Muscle layer of colon (tissue), 2 donors: ENCODE results near the gene NUP210.

Experiments
- H3K27ac ChIP-seq: one replicate; pipeline ENCODE4 v1.7.0; 2013; ENCODE audit warnings: low read depth, mild to moderate bottlenecking, low read length, moderate library complexity
- H3K27me3 ChIP-seq, 2 donors: one replicate each; pipeline ENCODE4 v1.7.0; 2013; ENCODE audit warnings: low read length in 2 of 2, mild to moderate bottlenecking in 2 of 2; ENCODE audit not compliant: insufficient read depth in 2 of 2, control insufficient read depth in 1 of 2
- H3K36me3 ChIP-seq: one replicate; pipeline ENCODE4 v1.7.0; 2013; ENCODE audit warnings: mild to moderate bottlenecking, low read length; ENCODE audit not compliant: insufficient read depth
- H3K4me1 ChIP-seq: one replicate; pipeline ENCODE4 v1.7.0; 2013; ENCODE audit warnings: mild to moderate bottlenecking, low read length; ENCODE audit not compliant: insufficient read depth
- H3K4me3 ChIP-seq, 2 donors: one replicate each; pipeline ENCODE4 v1.7.0; 2013; ENCODE audit warnings: low read length in 2 of 2, low read depth in 1 of 2, mild to moderate bottlenecking in 1 of 2, moderate library complexity in 1 of 2
- H3K9ac ChIP-seq: one replicate; pipeline ENCODE4 v1.7.0; 2013; ENCODE audit warnings: low read length
- H3K9me3 ChIP-seq: one replicate; pipeline ENCODE4 v1.7.0; 2013; ENCODE audit warnings: mild to moderate bottlenecking, low read length
- donor health status: abdominal sarcoma.
- donor health status: Adenocarcinoma of cecum.

NUP210 gene

DNA sequence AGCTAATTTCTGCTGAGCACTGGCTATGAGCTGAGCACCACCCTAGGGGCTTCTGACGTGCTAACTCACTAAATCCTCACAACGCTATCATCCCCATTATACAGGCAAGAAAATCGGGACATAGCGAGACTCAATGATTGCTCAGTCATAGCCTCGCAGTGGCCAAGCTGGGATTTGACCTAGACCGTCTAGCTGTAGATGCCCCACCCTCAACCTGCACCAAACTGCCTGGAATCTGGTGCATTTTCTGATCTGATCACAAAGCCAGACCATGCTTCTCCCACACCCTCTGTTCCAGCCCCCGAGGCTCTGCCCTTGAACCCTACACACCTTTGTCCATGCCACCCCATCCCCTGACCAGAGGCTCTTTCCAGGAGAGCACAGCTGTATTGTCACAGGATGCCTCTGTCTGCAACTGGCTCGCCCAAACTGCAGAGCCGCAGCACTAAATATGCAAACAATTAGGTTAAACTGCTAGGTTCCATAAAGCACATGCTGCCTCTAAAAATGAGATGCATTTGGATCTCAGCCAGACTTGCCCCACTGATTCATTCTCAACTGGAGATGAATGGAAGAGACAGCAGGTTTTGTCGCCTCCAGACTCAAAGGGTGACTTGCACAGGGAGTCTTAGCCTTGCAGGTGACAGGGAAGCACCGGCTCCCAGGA is 95.2 kb downstream of the NUP210 start:
- no peak overlapping the region for H3K9ac ChIP-seq
- no peak overlapping the region for H3K27ac ChIP-seq
- no peaks in the 10 kb centered on the region for H3K27me3 ChIP-seq
- H3K4me1 ChIP-seq, result no peaks in the 10 kb centered on the region
- no peaks in the 10 kb centered on the region for H3K36me3 ChIP-seq
- H3K4me3 ChIP-seq, result no peak overlapping the region
- H3K9me3 ChIP-seq, result no peaks in the 10 kb centered on the region

DNA sequence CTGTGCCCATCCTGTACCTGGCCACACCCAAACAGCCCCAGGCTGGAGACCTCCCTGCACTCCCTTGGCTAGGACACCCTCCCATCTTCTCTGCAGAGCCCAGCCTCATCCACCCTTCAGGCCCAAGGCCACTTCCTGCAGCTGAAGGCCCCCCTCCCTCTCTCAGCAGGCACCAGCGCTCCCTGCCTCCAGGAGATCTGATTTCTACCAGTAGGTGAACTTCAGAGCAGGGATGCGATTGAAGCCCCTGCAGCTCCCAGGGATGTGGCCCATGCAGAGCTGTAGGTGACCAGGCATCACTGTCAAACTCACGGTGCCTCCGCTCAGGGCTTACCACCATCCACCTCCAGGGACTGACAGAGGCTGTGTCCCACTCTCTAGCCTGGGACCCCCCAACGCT is 96.3 kb downstream of the NUP210 start:
- no peaks in the 10 kb centered on the region for H3K9me3 ChIP-seq
- no peak overlapping the region for H3K4me3 ChIP-seq
- H3K4me1 ChIP-seq, result no peaks in the 10 kb centered on the region
- H3K27me3 ChIP-seq, result no peaks in the 10 kb centered on the region
- no peak overlapping the region for H3K9ac ChIP-seq
- H3K27ac ChIP-seq, result no peak overlapping the region
- H3K36me3 ChIP-seq, result no peaks in the 10 kb centered on the region

GRCh38 chr3:13322324-13322723 is 97.8 kb downstream of the NUP210 start:
- Histone ChIP-seq H3K36me3 (no peaks in the 10 kb centered on the region), H3K4me3 (no peak overlapping the region), H3K27me3 (no peaks in the 10 kb centered on the region), H3K9ac (no peak overlapping the region), H3K4me1 (no peaks in the 10 kb centered on the region), H3K9me3 (no peaks in the 10 kb centered on the region), H3K27ac (no peak overlapping the region)

DNA sequence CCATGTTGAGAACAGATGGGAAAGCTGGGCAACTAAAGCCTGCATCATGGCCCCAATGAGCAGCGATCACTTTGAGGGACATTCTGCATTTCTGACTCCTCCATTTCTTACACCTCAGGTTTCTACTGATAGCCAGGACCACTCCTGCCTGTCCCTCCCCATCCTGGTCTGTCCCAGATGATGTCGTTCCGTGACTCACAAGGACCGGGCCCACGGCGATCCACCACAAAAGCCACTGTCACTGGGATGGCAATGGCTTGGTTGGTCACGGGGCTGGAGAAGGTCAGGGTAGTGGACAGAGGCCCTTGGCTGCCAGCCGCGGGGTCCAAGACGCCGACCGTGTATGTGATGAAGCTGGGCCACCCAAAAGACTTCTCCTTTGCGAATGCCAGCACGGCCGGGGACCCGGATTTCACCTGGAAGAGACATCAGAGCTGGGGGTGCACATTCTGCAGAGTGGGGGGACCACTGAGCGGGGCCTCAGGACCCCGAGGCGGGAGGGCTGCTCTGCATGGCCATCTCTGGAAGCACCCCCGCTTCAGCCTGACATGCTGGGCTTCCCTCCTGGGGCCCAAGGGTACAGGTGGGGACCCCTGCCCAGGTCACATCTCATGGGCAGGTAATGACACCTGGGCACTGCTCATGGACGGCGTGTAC is 100.4 kb downstream of the NUP210 start:
- no peaks in the 10 kb centered on the region for H3K36me3 ChIP-seq
- H3K4me1 ChIP-seq, result no peaks in the 10 kb centered on the region
- no peak overlapping the region for H3K27ac ChIP-seq
- H3K27me3 ChIP-seq, result no peaks in the 10 kb centered on the region
- no peak overlapping the region for H3K9ac ChIP-seq
- H3K9me3 ChIP-seq, result no peaks in the 10 kb centered on the region
- H3K4me3 ChIP-seq, result no peak overlapping the region

- Histone ChIP-seq H3K36me3 (no peaks in the 10 kb centered on the region), H3K4me1 (no peaks in the 10 kb centered on the region), H3K27ac (no peak overlapping the region), H3K4me3 (no peak overlapping the region), H3K9me3 (no peaks in the 10 kb centered on the region), H3K9ac (no peak overlapping the region), H3K27me3 (no peaks in the 10 kb centered on the region)
Measured at GRCh38 chr3:13318626-13319470, 101.3 kb downstream of the NUP210 start.

DNA sequence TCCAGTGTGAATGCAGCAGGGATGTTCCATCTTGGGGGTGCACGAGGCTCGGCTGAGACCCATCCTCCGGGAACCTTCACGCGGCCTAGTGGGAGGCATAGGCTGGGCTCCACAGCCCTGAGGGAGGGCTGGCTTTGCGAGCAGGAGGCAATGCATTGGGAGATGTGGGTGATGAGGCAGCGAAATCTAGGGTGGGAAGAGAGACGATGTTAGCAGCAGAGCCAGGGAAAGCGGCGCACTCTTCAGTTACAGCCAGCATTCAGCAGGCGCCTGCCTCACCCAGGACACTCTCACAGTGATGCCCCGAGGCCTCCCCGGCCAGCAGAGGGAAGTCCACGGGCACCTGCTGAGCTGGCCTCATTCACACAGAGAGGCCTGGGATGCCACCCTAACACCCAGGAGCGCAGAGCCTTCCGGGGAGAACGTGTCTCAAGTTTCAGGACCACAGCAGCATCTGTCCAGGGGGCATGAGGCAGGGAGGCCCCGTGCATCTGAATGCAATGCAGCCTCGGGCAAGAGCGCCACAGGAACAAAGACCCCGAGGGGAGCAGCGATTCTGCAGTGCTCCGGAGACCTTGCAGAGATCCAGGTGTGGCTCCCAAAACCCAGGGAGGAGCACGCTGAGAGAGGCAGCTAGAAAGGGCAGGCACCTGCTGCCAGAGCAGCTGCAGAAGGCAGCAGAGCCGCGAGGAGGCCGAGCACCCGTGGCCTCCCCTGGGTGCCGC is 102.4 kb downstream of the NUP210 start:
- no peak overlapping the region for H3K9ac ChIP-seq
- no peaks in the 10 kb centered on the region for H3K9me3 ChIP-seq
- no peak overlapping the region for H3K27ac ChIP-seq
- no peaks in the 10 kb centered on the region for H3K36me3 ChIP-seq
- no peaks in the 10 kb centered on the region for H3K27me3 ChIP-seq
- no peaks in the 10 kb centered on the region for H3K4me1 ChIP-seq
- no peak overlapping the region for H3K4me3 ChIP-seq

DNA sequence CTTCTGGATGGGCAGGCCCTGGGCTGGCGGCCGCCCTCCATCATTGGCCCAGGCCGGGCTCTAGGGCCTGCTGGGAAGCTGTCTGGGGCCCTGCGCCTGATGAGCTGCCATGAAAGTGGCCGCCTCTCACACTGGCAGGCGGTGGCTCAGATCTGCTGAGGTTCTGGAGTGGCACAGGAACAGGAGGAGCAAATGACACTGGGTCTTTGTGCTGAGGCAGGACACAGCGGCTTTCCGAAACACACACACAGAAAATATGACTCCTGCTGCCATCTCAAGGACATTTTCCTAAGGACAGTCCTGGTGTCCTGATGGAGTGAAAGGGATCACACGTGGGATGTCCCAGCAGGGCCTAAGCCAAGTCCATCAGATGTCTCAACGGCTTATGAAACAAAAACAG is 103.5 kb downstream of the NUP210 start:
- Histone ChIP-seq H3K4me1 (no peaks in the 10 kb centered on the region), H3K9ac (no peak overlapping the region), H3K27ac (no peak overlapping the region), H3K36me3 (no peaks in the 10 kb centered on the region), H3K4me3 (no peak overlapping the region), H3K27me3 (no peaks in the 10 kb centered on the region), H3K9me3 (no peaks in the 10 kb centered on the region)

- H3K9ac ChIP-seq, result no peak overlapping the region
- H3K4me3 ChIP-seq, result no peak overlapping the region
- no peaks in the 10 kb centered on the region for H3K36me3 ChIP-seq
- no peaks in the 10 kb centered on the region for H3K4me1 ChIP-seq
- H3K27me3 ChIP-seq, result no peaks in the 10 kb centered on the region
- H3K27ac ChIP-seq, result no peak overlapping the region
- H3K9me3 ChIP-seq, result no peaks in the 10 kb centered on the region
Measured at GRCh38 chr3:13314877-13315276, 105.2 kb downstream of the NUP210 start.

- Histone ChIP-seq H3K9ac (no peak overlapping the region), H3K4me3 (no peak overlapping the region), H3K4me1 (no peaks in the 10 kb centered on the region), H3K9me3 (no peaks in the 10 kb centered on the region), H3K27ac (no peak overlapping the region), H3K27me3 (no peaks in the 10 kb centered on the region), H3K36me3 (no peaks in the 10 kb centered on the region)
Measured at GRCh38 chr3:13313813-13314212, 106.3 kb downstream of the NUP210 start.

GRCh38 chr3:13309004-13309403 is 111.1 kb downstream of the NUP210 start:
- no peak overlapping the region for H3K9ac ChIP-seq
- H3K27me3 ChIP-seq, result no peaks in the 10 kb centered on the region
- no peak overlapping the region for H3K27ac ChIP-seq
- H3K4me3 ChIP-seq, result no peak overlapping the region
- H3K36me3 ChIP-seq, result no peaks in the 10 kb centered on the region
- no peaks in the 10 kb centered on the region for H3K4me1 ChIP-seq
- no peaks in the 10 kb centered on the region for H3K9me3 ChIP-seq

DNA sequence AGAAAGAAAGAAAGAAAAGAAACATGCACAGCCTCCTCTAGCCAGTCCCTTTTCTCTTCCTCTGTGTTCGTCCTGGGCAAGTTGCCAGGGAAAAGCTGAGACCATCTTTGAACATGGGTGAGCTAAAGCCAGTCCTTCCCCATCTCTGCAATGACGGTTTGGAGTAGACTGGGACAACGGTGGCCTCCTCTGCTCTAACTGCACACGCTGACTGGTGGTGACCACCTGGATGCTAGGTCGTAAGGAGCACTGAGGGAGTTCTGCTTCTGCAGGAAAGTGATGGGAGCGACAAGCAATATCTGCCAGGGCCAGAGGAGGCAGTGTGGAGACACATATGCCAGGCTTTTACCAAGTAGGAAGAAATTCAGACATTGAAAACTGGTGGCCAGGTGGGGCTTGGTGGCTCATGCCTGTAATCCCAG is 111.7 kb downstream of the NUP210 start:
- Histone ChIP-seq H3K27me3 (no peaks in the 10 kb centered on the region), H3K4me3 (no peak overlapping the region), H3K9ac (no peak overlapping the region), H3K4me1 (no peaks in the 10 kb centered on the region), H3K27ac (no peak overlapping the region), H3K36me3 (no peaks in the 10 kb centered on the region), H3K9me3 (no peaks in the 10 kb centered on the region)
